Fibroblast of lung (primary cell): ENCODE data around the gene ACADS. TPM values are rescaled to one million over a fixed set of nuclear protein-coding genes. Genes with fewer than 3 reads are reported as not detected.

Source experiments
- DNase-seq, 2 donors: peaks; one replicate each; pipeline versions ENCODE4 v3.0.0 to v3.0.0-alpha.2; 2010; ENCODE audit warnings: low read depth in 2 of 2
- H2AFZ ChIP-seq: 2 replicates; pipeline ENCODE4 v1.5.1; 2012; ENCODE audit warnings: low read length, control low read depth, inconsistent platforms
- H3K27ac ChIP-seq: 2 replicates; pipeline ENCODE4 v1.5.1; 2011; ENCODE audit warnings: low read length, control low read depth; ENCODE audit not compliant: insufficient read depth
- H3K27me3 ChIP-seq: 2 replicates; pipeline ENCODE4 v1.5.1; 2011; ENCODE audit warnings: mild to moderate bottlenecking, low read length; ENCODE audit not compliant: control insufficient read depth, insufficient read depth
- H3K36me3 ChIP-seq: 2 replicates; pipeline ENCODE4 v1.5.1; 2011; ENCODE audit warnings: low read length; ENCODE audit not compliant: control insufficient read depth, insufficient read depth
- H3K4me1 ChIP-seq: 2 replicates; pipeline ENCODE4 v1.5.1; 2011; ENCODE audit warnings: low read length; ENCODE audit not compliant: control insufficient read depth, insufficient read depth; ENCODE audit errors: extremely low read depth
- H3K4me2 ChIP-seq: 2 replicates; pipeline ENCODE4 v1.5.1; 2011; ENCODE audit warnings: low read length, control low read depth; ENCODE audit not compliant: insufficient read depth; ENCODE audit errors: extremely low read depth
- H3K4me3 ChIP-seq, 4 experiments: fragments of 200-600 bp in 1 of 4; sonication (generic) in 1 of 4; replicated peaks in 1 of 4; 2 replicates each; pipeline ENCODE4 v1.5.1; 2011 to 2016; ENCODE audit warnings: low read length in 4 of 4, low read depth in 3 of 4, mild to moderate bottlenecking in 3 of 4, control low read depth in 2 of 4, inconsistent platforms in 1 of 4, mixed read lengths in 1 of 4; ENCODE audit not compliant: insufficient read depth in 1 of 4; ENCODE audit errors: control extremely low read depth in 1 of 4
- H3K79me2 ChIP-seq: 2 replicates; pipeline ENCODE4 v1.5.1; 2012; ENCODE audit warnings: mild to moderate bottlenecking, low read length, inconsistent platforms; ENCODE audit not compliant: control insufficient read depth, insufficient read depth
- H3K9ac ChIP-seq: 2 replicates; pipeline ENCODE4 v1.5.1; 2011; ENCODE audit warnings: mild to moderate bottlenecking, low read length, control low read depth; ENCODE audit not compliant: insufficient read depth
- H3K9me3 ChIP-seq: 2 replicates; pipeline ENCODE4 v1.5.1; 2012; ENCODE audit warnings: low read depth, low read length; ENCODE audit not compliant: control insufficient read depth, insufficient read depth
- H4K20me1 ChIP-seq: 2 replicates; pipeline ENCODE4 v1.5.1; 2011; ENCODE audit warnings: low read length; ENCODE audit not compliant: control insufficient read depth, insufficient read depth; ENCODE audit errors: extremely low read depth
- EZH2 ChIP-seq: IDR thresholded peaks from 2 replicates; pipeline ENCODE4 v1.5.1; 2012; ENCODE audit warnings: low read length, control low read depth, mild to moderate bottlenecking; ENCODE audit errors: missing control alignments
- polyA plus RNA-seq, 2 donors: library from polyadenylated mRNA; depleted of rRNA in 1 of 2; stranded (reverse) in 1 of 2; unstranded in 1 of 2; fragments of >200 nt; gene quantifications; 2 replicates each; pipeline ENCODE4 v1.2.1, GENCODE V29; 2011 to 2012; ENCODE audit warnings: missing spikeins in 1 of 2
- total RNA-seq: library from RNA; depleted of rRNA; stranded (reverse); fragments of >200 nt; gene quantifications from 2 replicates; pipeline ENCODE4 v1.2.1, GENCODE V29; 2014
- TF ChIP-seq, protein P1 (sequence below), 2 donors: IDR thresholded peaks in 1 of 2; conservative IDR thresholded peaks in 1 of 2; 1 replicate in 1 of 2; 2 replicates in 1 of 2; pipeline ENCODE4 v1.5.1; 2011 to 2012; ENCODE audit warnings: low read length in 2 of 2, control low read depth in 1 of 2, inconsistent platforms in 1 of 2, low read depth in 1 of 2, mild to moderate bottlenecking in 1 of 2

ACADS gene
- total and polyA plus RNA-seq, 2 donors (not counting 1 experiment from before 2014, with no cell fraction given): 4.5 to 15.9 TPM

DNA sequence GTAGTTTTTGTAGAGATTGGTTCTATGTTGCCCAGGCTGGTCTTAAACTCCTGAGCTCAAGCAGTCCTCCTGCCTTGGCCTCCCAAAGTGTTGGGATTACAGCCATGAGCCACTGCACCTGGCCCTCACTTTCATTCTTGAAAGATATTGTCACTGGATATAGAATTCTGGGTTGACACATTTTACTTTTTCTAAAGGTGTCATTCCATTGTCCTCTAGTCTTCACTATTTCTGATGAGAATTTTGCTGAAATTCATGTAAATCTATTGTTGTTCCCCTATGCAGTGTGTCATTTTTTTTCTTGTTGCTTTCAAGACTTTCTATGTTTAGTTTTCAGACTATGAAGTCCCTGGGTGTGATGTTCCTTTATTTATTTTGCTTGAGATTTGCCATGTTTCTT, 29.2 kb downstream of the ACADS start:
- H3K27me3 ChIP-seq: no peaks in the 10 kb centered on the region
- TF ChIP-seq, protein P1, sequence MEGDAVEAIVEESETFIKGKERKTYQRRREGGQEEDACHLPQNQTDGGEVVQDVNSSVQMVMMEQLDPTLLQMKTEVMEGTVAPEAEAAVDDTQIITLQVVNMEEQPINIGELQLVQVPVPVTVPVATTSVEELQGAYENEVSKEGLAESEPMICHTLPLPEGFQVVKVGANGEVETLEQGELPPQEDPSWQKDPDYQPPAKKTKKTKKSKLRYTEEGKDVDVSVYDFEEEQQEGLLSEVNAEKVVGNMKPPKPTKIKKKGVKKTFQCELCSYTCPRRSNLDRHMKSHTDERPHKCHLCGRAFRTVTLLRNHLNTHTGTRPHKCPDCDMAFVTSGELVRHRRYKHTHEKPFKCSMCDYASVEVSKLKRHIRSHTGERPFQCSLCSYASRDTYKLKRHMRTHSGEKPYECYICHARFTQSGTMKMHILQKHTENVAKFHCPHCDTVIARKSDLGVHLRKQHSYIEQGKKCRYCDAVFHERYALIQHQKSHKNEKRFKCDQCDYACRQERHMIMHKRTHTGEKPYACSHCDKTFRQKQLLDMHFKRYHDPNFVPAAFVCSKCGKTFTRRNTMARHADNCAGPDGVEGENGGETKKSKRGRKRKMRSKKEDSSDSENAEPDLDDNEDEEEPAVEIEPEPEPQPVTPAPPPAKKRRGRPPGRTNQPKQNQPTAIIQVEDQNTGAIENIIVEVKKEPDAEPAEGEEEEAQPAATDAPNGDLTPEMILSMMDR (conservative IDR thresholded peaks at IDR 0.05 in 1 of 2, IDR thresholded peaks at IDR 0.05 in 1 of 2; ENCODE audit: low read depth in 1 of 2, low read length in 2 of 2): no peak
- no peak for TF ChIP-seq EZH2
- H3K4me3 ChIP-seq: no peak overlapping the region
- DNase-seq: no peak
- H2AFZ ChIP-seq: no peak overlapping the region
- H3K9me3 ChIP-seq: no peaks in the 10 kb centered on the region
- H4K20me1 ChIP-seq: no peaks in the 10 kb centered on the region
- no peaks in the 10 kb centered on the region for H3K36me3 ChIP-seq
- no peak overlapping the region for H3K9ac ChIP-seq
- H3K27ac ChIP-seq: no peak overlapping the region
- no peaks in the 10 kb centered on the region for H3K4me1 ChIP-seq
- H3K4me2 ChIP-seq: no peak overlapping the region
- no peaks in the 10 kb centered on the region for H3K79me2 ChIP-seq

DNA sequence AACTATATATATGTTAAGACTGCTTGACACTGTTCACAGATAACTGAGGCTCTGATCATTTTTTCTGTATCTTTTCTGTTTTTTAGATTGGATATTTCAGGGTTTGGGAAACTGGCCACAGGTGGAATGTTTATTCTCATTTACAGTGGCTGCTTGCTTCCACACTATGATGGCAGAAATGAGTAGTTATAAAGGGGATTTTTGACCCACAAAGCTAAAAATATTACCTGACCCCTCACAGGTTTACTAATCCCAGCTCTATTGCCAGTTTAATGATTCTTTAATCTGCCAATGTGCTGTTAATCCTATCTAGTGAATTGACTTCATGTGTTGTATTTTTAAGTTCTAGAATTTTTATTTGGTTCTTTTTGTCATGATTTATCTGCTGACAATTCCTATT, 29.6 kb downstream of the ACADS start:
- Histone ChIP-seq H3K4me3 (no peak overlapping the region), H3K27ac (no peak overlapping the region), H4K20me1 (no peaks in the 10 kb centered on the region), H3K27me3 (no peaks in the 10 kb centered on the region), H3K36me3 (no peaks in the 10 kb centered on the region), H2AFZ (no peak overlapping the region), H3K9ac (no peak overlapping the region), H3K4me2 (no peak overlapping the region), H3K79me2 (no peaks in the 10 kb centered on the region), H3K4me1 (no peaks in the 10 kb centered on the region), H3K9me3 (no peaks in the 10 kb centered on the region)
- TF ChIP-seq, protein P1 (conservative IDR thresholded peaks at IDR 0.05 in 1 of 2, IDR thresholded peaks at IDR 0.05 in 1 of 2; ENCODE audit: low read depth in 1 of 2, low read length in 2 of 2): no peak
- no peak for TF ChIP-seq EZH2
- DNase-seq: no peak

DNA sequence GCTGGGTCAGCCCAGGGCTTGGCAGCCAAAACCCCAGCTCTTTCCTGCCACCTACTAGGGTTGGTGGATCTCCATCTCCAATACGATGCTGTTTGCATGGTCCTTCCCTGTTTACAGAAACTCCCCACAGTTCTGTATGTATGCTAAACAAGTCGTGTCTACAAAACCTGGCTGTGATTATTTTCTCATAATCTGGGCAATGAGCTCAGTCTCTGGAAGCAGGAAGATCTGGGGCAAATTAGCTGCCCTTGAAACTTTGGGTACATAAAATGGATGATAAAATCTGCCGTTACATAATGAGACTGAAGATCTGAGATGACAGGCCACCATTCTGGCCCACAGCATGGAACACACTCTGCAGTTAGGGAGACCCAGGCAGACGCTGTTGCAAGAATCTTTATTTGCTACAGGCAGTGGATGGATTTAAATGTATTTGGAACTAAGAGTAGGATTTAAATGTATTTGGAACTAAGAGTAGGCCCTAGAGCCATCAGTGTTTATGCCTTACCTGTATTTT, 31.7 kb downstream of the ACADS start:
- TF ChIP-seq, protein P1 (conservative IDR thresholded peaks at IDR 0.05 in 1 of 2, IDR thresholded peaks at IDR 0.05 in 1 of 2; ENCODE audit: low read depth in 1 of 2, low read length in 2 of 2): no peak
- no peak for TF ChIP-seq EZH2
- no peaks in the 10 kb centered on the region for H3K9me3 ChIP-seq
- H3K27me3 ChIP-seq: no peaks in the 10 kb centered on the region
- no peak overlapping the region for H2AFZ ChIP-seq
- no peak overlapping the region for H3K27ac ChIP-seq
- no peak overlapping the region for H3K4me3 ChIP-seq
- H3K4me1 ChIP-seq: no peaks in the 10 kb centered on the region
- H3K9ac ChIP-seq: no peak overlapping the region
- DNase-seq: no peak
- H4K20me1 ChIP-seq: no peaks in the 10 kb centered on the region
- H3K36me3 ChIP-seq: no peaks in the 10 kb centered on the region
- H3K79me2 ChIP-seq: no peaks in the 10 kb centered on the region
- H3K4me2 ChIP-seq: no peak overlapping the region
